SKM-1 treated with dmso at 0.1 percent for 144 hours (cell line): ENCODE measurements around the gene DCTD.

ENCODE experiments used
- DNase-seq: peaks from one replicate; lab custom pipeline; 2025; ENCODE audit not compliant: unreplicated experiment; lab: John Stamatoyannopoulos, UW

DCTD gene

DNA sequence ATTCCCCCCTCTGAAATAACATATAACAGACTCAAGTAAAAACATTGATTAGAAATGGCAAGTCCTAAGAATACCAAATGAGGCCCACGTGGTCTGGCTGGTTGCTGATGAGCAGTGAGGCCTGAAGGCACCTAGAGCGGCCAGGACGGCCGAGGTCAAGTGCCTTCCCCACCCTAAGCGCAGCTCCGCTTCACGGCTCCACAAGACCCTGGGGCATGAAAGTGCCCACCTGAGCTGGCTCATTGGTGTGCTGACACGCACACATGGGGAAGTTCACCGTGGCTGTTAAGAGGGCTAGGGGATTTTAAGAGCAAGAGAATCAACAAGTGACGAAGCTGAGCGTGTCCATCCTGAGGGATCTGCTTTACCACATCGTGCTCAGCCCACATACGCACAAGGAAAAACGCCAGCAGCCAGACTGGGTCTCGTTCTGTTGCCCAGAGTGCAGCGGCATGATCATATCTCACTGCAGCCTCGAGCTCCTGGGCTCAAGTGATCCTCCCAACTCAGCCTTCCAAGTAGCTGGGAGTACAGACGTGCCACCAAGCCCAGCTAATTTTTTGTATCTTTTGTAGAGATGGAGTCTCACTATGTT lies 22.4 kb downstream of the DCTD start:
- no peak for DNase-seq

GRCh38 chr4:182893474-182894080 lies 23.6 kb downstream of the DCTD start:
- DNase-seq, result no peak

- DNase-seq, result no peak
Observed at GRCh38 chr4:182893047-182893446, 24.1 kb downstream of the DCTD start.

GRCh38 chr4:182890202-182890601 lies 27.0 kb downstream of the DCTD start:
- no peak for DNase-seq

DNA sequence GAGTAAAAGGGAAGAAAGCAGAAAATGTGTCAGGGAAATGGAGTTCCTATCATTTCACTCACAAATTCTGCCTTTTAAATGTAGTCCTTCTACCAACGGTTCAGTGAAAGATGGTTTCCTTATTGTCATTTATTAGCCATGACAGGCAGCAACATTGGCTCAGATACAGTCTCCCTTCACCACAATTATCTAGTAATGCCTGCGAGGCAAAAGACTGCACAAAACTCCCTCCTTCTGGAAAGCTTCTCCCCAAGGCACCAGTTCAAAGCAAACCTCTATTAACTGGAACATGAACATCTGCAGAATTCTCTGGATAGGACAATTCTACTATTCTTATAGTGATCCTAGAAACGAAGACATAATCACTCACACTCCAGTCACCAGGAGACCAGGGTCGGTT lies 28.3 kb downstream of the DCTD start:
- DNase-seq, result no peak

DNA sequence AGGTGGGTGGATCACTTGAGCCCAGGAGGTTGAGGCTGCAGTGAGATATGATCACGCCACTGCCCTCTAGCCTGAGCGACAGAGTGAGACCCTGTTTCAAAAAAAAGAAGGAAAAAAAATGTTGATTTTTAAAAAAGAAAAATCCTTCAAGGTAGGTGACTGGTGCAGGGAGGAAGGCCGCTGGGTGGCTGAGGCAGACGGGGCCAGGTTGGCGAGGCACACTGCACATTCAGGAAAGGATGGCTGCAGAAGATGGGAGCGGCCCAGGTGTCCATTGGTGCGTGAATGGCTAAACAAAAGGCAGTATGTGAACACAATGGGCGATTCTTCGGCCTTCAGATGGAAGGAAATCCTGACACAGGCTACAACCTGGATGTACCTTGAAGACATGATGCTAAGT lies 30.4 kb downstream of the DCTD start:
- no peak for DNase-seq

- no peak for DNase-seq
Observed at GRCh38 chr4:182886205-182886604, 31.0 kb downstream of the DCTD start.

DNA sequence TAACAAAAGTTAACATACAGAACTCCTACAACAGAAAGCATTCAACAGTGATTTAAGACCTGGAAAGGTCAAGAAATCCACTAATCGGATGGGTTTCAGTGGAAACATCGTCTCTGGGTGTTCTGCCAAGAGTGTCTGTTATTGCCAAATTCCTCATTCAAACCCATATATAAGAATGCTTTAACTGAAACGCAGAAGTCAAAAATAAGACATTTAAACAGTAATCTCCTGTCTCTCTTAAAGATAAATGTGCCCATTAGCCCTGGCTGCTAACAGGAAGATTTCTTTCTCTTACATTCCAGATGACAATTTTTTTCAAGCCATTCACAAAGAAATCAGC lies 31.5 kb downstream of the DCTD start:
- DNase-seq, result no peak

DNA sequence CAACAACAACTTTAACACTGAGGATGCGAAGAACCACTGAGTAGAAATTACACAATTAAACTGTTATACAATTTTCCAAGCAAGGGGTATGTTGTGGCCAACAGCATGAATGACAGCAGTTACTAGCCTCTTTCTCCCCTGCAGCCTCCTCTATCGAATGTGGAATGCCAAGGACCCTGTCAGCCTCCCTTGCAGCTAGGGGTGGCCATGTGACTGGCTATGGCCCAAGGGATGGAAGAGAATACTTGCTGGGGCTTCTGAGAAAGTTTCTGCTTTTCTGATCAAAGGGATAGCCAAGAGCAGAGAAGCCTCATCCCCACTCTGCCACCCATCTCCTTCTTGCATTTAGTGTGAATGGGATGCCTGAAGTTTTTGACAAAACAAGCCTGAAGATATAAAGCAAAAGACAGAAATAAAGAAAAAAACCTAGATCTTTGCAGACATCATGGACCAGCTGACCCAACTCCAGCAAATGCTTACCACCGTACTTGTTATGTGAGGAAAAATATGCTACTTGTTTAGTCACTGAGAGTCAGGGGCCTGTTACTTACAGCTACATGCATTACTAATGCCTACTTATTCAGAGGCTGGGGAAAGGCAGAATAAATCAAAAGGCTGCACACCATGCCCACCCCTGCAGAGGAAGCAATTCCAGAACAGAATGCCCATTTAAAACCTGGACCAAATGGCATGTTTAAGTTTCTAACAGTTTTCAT lies 32.0 kb downstream of the DCTD start:
- no peak for DNase-seq

DNA sequence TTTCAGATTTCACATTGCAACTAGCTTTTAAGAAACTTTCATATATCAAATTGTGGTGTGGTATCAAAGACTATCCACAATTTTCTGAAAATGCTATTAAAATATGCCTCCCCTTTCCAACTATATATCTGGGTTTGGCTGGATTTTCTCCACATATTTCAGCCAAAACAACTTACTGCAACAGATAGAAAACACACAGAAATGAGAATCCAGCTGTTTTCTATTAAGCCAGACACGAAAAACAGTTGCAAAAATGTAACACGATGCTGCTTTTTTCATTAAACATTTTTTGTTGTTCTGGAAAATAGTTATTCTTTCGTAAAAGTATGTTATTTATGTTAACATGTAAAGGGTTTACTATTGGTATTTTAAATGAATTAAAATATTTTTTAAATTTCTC lies 33.1 kb downstream of the DCTD start:
- no peak for DNase-seq

- DNase-seq, result no peak
Observed at GRCh38 chr4:182883351-182883750, 33.8 kb downstream of the DCTD start.

GRCh38 chr4:182881914-182882313 lies 35.3 kb downstream of the DCTD start:
- no peak for DNase-seq

- no peak for DNase-seq
Observed at GRCh38 chr4:182880387-182881356, 36.5 kb downstream of the DCTD start.

DNA sequence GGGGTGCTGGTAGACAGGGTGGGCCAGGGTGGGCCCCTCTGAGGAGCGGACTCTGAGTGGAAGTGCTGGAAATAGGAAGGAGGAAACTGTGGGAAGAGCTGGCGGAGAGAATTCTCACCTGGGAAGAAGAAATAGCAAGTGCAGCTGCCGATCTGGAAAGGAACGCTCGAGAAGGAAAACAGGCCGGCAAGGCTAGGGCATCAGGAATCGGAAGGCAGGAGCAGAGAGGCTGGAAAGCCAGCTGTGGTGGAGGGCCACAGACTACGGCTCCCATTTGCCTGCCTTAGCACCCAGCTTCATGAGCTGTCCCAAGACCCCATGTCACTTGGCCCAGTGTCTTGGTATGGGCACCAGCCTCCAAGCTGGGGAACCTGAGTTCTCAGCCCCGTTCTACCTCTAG lies 37.3 kb downstream of the DCTD start:
- DNase-seq, result no peak

- no peak for DNase-seq
Observed at GRCh38 chr4:182878633-182879495, 38.3 kb downstream of the DCTD start.

DNA sequence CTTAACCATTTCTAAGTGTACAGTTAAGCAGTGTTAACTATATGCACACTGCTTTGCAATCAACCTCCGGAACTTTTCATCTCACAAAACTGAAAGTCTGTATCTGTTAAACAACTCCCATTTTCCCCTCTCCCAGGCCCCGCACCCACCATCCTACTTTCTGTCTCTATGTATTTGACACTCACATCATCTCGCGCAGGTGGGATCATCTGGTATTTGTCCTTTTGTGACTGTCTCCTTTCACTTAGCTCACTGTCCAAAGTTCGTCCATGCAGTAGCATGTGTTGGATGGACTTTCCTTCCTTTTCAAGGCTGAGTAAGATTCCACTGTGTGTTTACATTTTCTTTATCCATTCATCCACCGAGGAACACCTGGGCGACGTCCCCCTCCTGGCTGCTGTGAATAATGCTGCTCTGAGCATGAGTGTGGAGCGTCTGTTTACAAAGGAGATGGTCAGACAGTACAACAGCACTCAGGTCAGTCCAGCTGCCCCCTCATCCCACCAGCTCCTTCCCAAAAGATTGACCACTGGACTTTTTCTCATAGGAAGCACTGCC lies 39.8 kb downstream of the DCTD start:
- DNase-seq, result no peak

DNA sequence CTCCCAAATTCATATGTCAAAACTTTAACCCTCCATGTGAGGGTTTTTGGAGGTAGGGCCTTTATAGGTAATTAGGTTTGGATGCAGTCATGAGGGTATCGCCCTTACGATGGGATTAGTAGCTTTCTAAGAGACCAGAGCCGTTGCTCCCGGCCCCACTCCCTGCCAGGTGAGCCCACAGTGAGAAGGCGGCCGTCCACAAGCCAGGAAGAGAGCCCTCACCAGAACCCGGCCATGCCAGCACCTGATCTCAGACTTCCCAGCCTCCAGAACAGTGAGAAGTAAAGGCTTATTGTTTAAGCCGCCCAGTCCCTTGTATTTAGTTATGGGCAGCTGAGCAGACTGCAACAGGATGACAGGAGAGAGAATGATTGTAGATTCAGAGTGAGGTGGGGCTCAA lies 40.8 kb downstream of the DCTD start:
- no peak for DNase-seq

- no peak for DNase-seq
Observed at GRCh38 chr4:182875453-182876405, 41.5 kb downstream of the DCTD start.

DNA sequence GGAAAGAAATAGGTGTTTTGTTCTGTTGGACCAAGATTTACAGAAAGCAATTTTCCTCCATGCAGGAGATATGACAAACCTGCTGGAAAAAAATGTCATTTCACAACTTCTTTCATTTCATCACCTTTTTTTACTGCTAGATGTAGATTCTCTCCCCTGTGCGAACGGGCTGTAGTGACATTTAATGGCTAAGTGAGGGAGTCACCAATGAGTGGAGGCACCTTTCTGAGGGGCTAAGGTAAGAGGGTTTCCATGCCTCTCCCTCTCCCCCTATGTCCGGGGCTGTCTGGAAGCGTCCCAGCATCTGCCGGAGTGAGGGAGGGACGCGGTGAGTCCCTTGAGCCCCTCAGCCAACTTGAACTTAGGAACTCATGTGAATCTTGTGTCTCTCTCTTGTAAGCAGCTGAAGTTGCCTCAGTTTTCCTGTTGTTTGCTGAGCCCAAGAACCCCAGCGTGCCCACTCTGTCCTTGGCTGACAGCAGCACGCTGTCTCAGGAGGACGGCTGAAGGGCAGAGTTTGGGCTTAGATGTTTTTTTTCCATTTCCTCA lies 42.3 kb downstream of the DCTD start:
- DNase-seq, result no peak
